H1 (cell line): Measurements from ENCODE around the gene LDLRAD3. TPM values are rescaled to one million over a fixed set of nuclear protein-coding genes. Genes with fewer than 3 reads are reported as not detected.

Experiments
- CTCF ChIA-PET: fragments of 300-600 bp; sonication (Branson Sonifier 250); formaldehyde crosslinking; loops from one replicate; lab custom pipeline; 2021; ENCODE audit not compliant: partially characterized antibody; lab: Charles Lee
- POLR2A ChIA-PET: fragments of 300-600 bp; sonication (Branson Sonifier 250); formaldehyde crosslinking; loops from one replicate; lab custom pipeline; 2021; ENCODE audit warnings: inconsistent platforms; ENCODE audit not compliant: partially characterized antibody; lab: Charles Lee
- DNase-seq, 2 experiments: peaks; one replicate each; pipeline versions ENCODE4 v3.0.0 to v3.0.0-alpha.2; 2010 to 2022; ENCODE audit warnings: low spot score in 2 of 2, low read depth in 1 of 2, mixed read lengths in 1 of 2
- FAIRE-seq: peaks from 2 replicates; lab custom pipeline; 2011; peaks lifted over from hg19 to GRCh38; lab: Jason Lieb, UNC
- H2AFZ ChIP-seq: 2 replicates; pipeline ENCODE4 v1.8.1; 2012; ENCODE audit warnings: low read length, inconsistent platforms
- H2AK5ac ChIP-seq: 2 replicates; pipeline ENCODE4 v1.6.1; 2013; ENCODE audit warnings: low read depth, low read length
- H2BK120ac ChIP-seq: replicated peaks from 2 replicates; pipeline ENCODE3; 2013; ENCODE audit warnings: low read depth, low read length, inconsistent platforms
- H2BK12ac ChIP-seq: 2 replicates; pipeline ENCODE4 v1.6.1; 2013; ENCODE audit warnings: low read depth, low read length
- H2BK15ac ChIP-seq: 2 replicates; pipeline ENCODE4 v1.6.1; 2013; ENCODE audit warnings: low read length
- H2BK20ac ChIP-seq: 2 replicates; pipeline ENCODE4 v1.6.1; 2013; ENCODE audit warnings: low read length
- H2BK5ac ChIP-seq: 2 replicates; pipeline ENCODE4 v1.6.1; 2013; ENCODE audit warnings: low read depth, low read length
- H3K14ac ChIP-seq: 2 replicates; pipeline ENCODE4 v1.6.1; 2013; ENCODE audit warnings: inconsistent platforms; ENCODE audit not compliant: insufficient read length
- H3K18ac ChIP-seq: 2 replicates; pipeline ENCODE4 v1.6.1; 2013; ENCODE audit warnings: low read length; ENCODE audit errors: extremely low read depth
- H3K23ac ChIP-seq: 2 replicates; pipeline ENCODE4 v1.6.1; 2013; ENCODE audit warnings: inconsistent platforms; ENCODE audit not compliant: insufficient read length
- H3K23me2 ChIP-seq: 2 replicates; pipeline ENCODE4 v1.6.1; 2013; ENCODE audit warnings: low read depth, low read length
- H3K27ac ChIP-seq: 2 replicates; pipeline ENCODE4 v1.6.1; 2011; ENCODE audit warnings: low read depth, low read length, inconsistent platforms
- H3K27me3 ChIP-seq, 4 experiments: replicated peaks in 1 of 4; 1 replicate in 1 of 4; 2 replicates in 3 of 4; pipeline versions ENCODE4 v1.6.1 to v1.8.1; 2011 to 2013; ENCODE audit warnings: low read length in 3 of 4, mild to moderate bottlenecking in 3 of 4, inconsistent platforms in 2 of 4, mixed read lengths in 2 of 4, moderate library complexity in 1 of 4; ENCODE audit not compliant: control insufficient read depth in 3 of 4, insufficient read depth in 3 of 4; ENCODE audit errors: extremely low read depth in 1 of 4
- H3K36me3 ChIP-seq, 4 experiments: 2 replicates each; pipeline versions ENCODE4 v1.6.1 to v1.8.1; 2011 to 2013; ENCODE audit warnings: mild to moderate bottlenecking in 4 of 4, low read length in 3 of 4, moderate library complexity in 2 of 4, control low read depth in 1 of 4, inconsistent platforms in 1 of 4; ENCODE audit not compliant: insufficient read depth in 4 of 4, control insufficient read depth in 2 of 4
- H3K4ac ChIP-seq: replicated peaks from 2 replicates; pipeline ENCODE3; 2013; ENCODE audit warnings: low read length, low read depth, mixed read lengths, inconsistent platforms; ENCODE audit not compliant: insufficient read length
- H3K4me1 ChIP-seq, 4 experiments: replicated peaks in 1 of 4; 1 replicate in 1 of 4; 2 replicates in 3 of 4; pipeline versions ENCODE4 v1.6.1 to v1.8.1; 2011 to 2013; ENCODE audit warnings: low read length in 3 of 4, inconsistent platforms in 2 of 4, mixed read lengths in 1 of 4; ENCODE audit not compliant: insufficient read depth in 4 of 4, control insufficient read depth in 3 of 4
- H3K4me2 ChIP-seq, 2 experiments: 2 replicates each; pipeline versions ENCODE4 v1.6.1 to v1.8.1; 2011 to 2013; ENCODE audit warnings: low read depth in 2 of 2, low read length in 2 of 2, control low read depth in 1 of 2, inconsistent platforms in 1 of 2, mild to moderate bottlenecking in 1 of 2; ENCODE audit not compliant: insufficient read depth in 1 of 2
- H3K4me3 ChIP-seq, 4 experiments: fragments of 200-600, 300-600 bp in 1 of 4; sonication (generic), shearing (Covaris generic), sonication (Bioruptor Twin) in 1 of 4; 2 replicates each; pipeline versions ENCODE4 v1.5.1 to v1.8.1; 2011 to 2016; ENCODE audit warnings: low read length in 4 of 4, low read depth in 3 of 4, control low read depth in 2 of 4, inconsistent platforms in 2 of 4, mild to moderate bottlenecking in 2 of 4, mixed read lengths in 1 of 4, moderate library complexity in 1 of 4; ENCODE audit not compliant: insufficient read depth in 2 of 4; ENCODE audit errors: extremely low read depth in 1 of 4
- H3K56ac ChIP-seq: replicated peaks from 2 replicates; pipeline ENCODE3; 2013; ENCODE audit warnings: low read depth, mild to moderate bottlenecking, mixed read lengths, low read length, inconsistent platforms; ENCODE audit not compliant: insufficient read length
- H3K79me1 ChIP-seq: 2 replicates; pipeline ENCODE4 v1.6.1; 2013; ENCODE audit warnings: low read depth, low read length, control low read depth
- H3K79me2 ChIP-seq, 2 experiments: 2 replicates each; pipeline versions ENCODE4 v1.6.1 to v1.8.1; 2012 to 2013; ENCODE audit warnings: low read length in 2 of 2, mild to moderate bottlenecking in 2 of 2, inconsistent platforms in 1 of 2; ENCODE audit not compliant: insufficient read depth in 2 of 2, control insufficient read depth in 1 of 2
- H3K9ac ChIP-seq, 4 experiments: replicated peaks in 1 of 4; 1 replicate in 1 of 4; 2 replicates in 3 of 4; pipeline versions ENCODE4 v1.6.1 to v1.8.1; 2011 to 2013; ENCODE audit warnings: low read depth in 3 of 4, low read length in 3 of 4, control low read depth in 2 of 4, mild to moderate bottlenecking in 2 of 4, moderate library complexity in 2 of 4, inconsistent platforms in 1 of 4; ENCODE audit errors: extremely low read depth in 1 of 4
- H3K9me3 ChIP-seq, 2 experiments: 2 replicates each; pipeline versions ENCODE4 v1.6.1 to v1.8.1; 2012 to 2013; ENCODE audit warnings: mild to moderate bottlenecking in 2 of 2, moderate library complexity in 2 of 2, control low read depth in 1 of 2, inconsistent platforms in 1 of 2, low read depth in 1 of 2, low read length in 1 of 2, mixed read lengths in 1 of 2; ENCODE audit not compliant: insufficient read depth in 2 of 2
- H4K20me1 ChIP-seq, 2 experiments: replicated peaks in 1 of 2; 2 replicates each; pipeline versions ENCODE3 to v1.8.1; 2011 to 2013; ENCODE audit warnings: inconsistent platforms in 2 of 2, low read length in 2 of 2, mild to moderate bottlenecking in 1 of 2; ENCODE audit not compliant: insufficient read depth in 2 of 2, control insufficient read depth in 1 of 2
- H4K5ac ChIP-seq: 2 replicates; pipeline ENCODE4 v1.6.1; 2013; ENCODE audit warnings: low read length, low read depth, mixed read lengths, inconsistent platforms; ENCODE audit not compliant: insufficient read length
- H4K8ac ChIP-seq: 2 replicates; pipeline ENCODE4 v1.8.0; 2013; ENCODE audit warnings: mild to moderate bottlenecking, moderate library complexity, low read length, inconsistent platforms; ENCODE audit not compliant: insufficient read depth; ENCODE audit errors: extremely low read depth
- H4K91ac ChIP-seq: replicated peaks from 2 replicates; pipeline ENCODE3; 2013; ENCODE audit warnings: low read length, mixed read lengths, inconsistent platforms; ENCODE audit not compliant: insufficient read length
- BCL11A ChIP-seq, 2 experiments: IDR thresholded peaks; one replicate each; pipeline ENCODE4 v1.6.1; 2011; ENCODE audit warnings: low read depth in 2 of 2, low read length in 2 of 2, mild to moderate bottlenecking in 2 of 2
- CBX8 ChIP-seq: fragments of 300-800, 300-1000 bp; sonication (generic); IDR thresholded peaks from 2 replicates; pipeline ENCODE4 v1.7.1; 2016; ENCODE audit warnings: low read depth, low read length, borderline replicate concordance
- E2F6 ChIP-seq: IDR thresholded peaks from 2 replicates; pipeline ENCODE4 v1.6.1; 2012; ENCODE audit warnings: inconsistent platforms
- EZH2 ChIP-seq: fragments of 200-600 bp; sonication (generic); IDR thresholded peaks from 2 replicates; pipeline ENCODE4 v1.7.1; 2012; ENCODE audit warnings: low read depth, mild to moderate bottlenecking, moderate library complexity, low read length, inconsistent platforms; ENCODE audit not compliant: severe bottlenecking
- KDM4A ChIP-seq: IDR thresholded peaks from one replicate; pipeline ENCODE4 v1.7.1; 2012; ENCODE audit warnings: low read depth, mild to moderate bottlenecking, moderate library complexity, low read length, inconsistent platforms; ENCODE audit not compliant: severe bottlenecking
- RAD21 ChIP-seq, 2 experiments: IDR thresholded peaks in 1 of 2; conservative IDR thresholded peaks in 1 of 2; 2 replicates each; pipeline ENCODE4 v1.6.1; 2011; ENCODE audit warnings: low read depth in 2 of 2, low read length in 2 of 2, improper control_type of control experiment in 1 of 2, inconsistent platforms in 1 of 2, mild to moderate bottlenecking in 1 of 2, moderate library complexity in 1 of 2
- SIX5 ChIP-seq: IDR thresholded peaks from 2 replicates; pipeline ENCODE4 v1.6.1; 2011; ENCODE audit warnings: mild to moderate bottlenecking, low read depth, low read length
- SP1 ChIP-seq: IDR thresholded peaks from 2 replicates; pipeline ENCODE4 v1.6.1; 2011; ENCODE audit warnings: low read depth, low read length
- SUZ12 ChIP-seq: fragments of 200-600 bp; sonication (generic); IDR thresholded peaks from 2 replicates; pipeline ENCODE4 v1.6.1; 2012; ENCODE audit warnings: mild to moderate bottlenecking, inconsistent platforms, low read length, moderate library complexity, mixed read lengths
- TEAD4 ChIP-seq: IDR thresholded peaks from 2 replicates; pipeline ENCODE4 v1.6.1; 2012; ENCODE audit warnings: low read depth, low read length, inconsistent platforms, mixed read lengths
- YY1 ChIP-seq: IDR thresholded peaks from 2 replicates; pipeline ENCODE4 v1.6.1; 2011; ENCODE audit warnings: low read depth, mild to moderate bottlenecking, low read length
- WGBS, 2 experiments: shearing (Covaris generic) in 1 of 2; methylation state at CpG; one replicate each; pipeline versions ENCODE4 v1.1.6 to v1.1.7; 2013 to 2015; ENCODE audit warnings: low lambda C conversion rate in 2 of 2, mixed read lengths in 2 of 2, inconsistent platforms in 1 of 2, low coverage in 1 of 2, missing lambda C conversion rate in 1 of 2; ENCODE audit not compliant: insufficient replicate concordance in 2 of 2, insufficient coverage in 1 of 2, insufficient read length in 1 of 2; ENCODE audit errors: extremely low coverage in 1 of 2, missing lambda C conversion rate in 1 of 2; 5-methylcytosine and 5-hydroxymethylcytosine counted together
- polyA plus RNA-seq, 7 experiments: library from polyadenylated mRNA; depleted of rRNA in 3 of 7; stranded (reverse) in 5 of 7; unstranded in 2 of 7; fragments of >200 nt in 5 of 7; fragments of 200-250 nt in 2 of 7; gene quantifications; 1 replicate in 5 of 7; 2 replicates in 1 of 7; 4 replicates in 1 of 7; pipeline versions ENCODE4 v1.2.1 to v1.2.3, GENCODE V29; 2011 to 2013; ENCODE audit warnings: missing spikeins in 2 of 7, mixed read lengths in 2 of 7
- total RNA-seq: library from RNA; stranded (reverse); fragmentation: NEBNext Ultra II Directional; extraction: Animal tissue kit (Norgen Biotek cat#: 25700); gene quantifications from 2 replicates; pipeline ENCODE4 v1.2.1, GENCODE V29; 2021

LDLRAD3 gene
- total and polyA plus RNA-seq, 2 of the 8 experiments (the other 6 are each of a cell fraction or from before 2014, with no cell fraction given): 18.6 to 22.8 TPM

- H2AK5ac ChIP-seq: no peak overlapping the region
- H2BK12ac ChIP-seq: no peak overlapping the region
- POLR2A ChIA-PET: interaction anchor here (1.1 kb wide), 1 partner anchor 32 kb away, joined by 3 read pairs; no protein-coding TSS in a partner anchor
- H4K91ac ChIP-seq: no peak overlapping the region
- no peak overlapping the region for H3K18ac ChIP-seq
- no peak overlapping the region for H3K4me3 ChIP-seq
- H3K27ac ChIP-seq: no peak overlapping the region
- CTCF ChIA-PET: interaction anchor here (0.6 to 4.0 kb wide), 6 partner anchors 10 to 126 kb away, joined by 3 to 25 read pairs (median 5); no protein-coding TSS in a partner anchor
- no peak overlapping the region for H2BK120ac ChIP-seq
- H2BK15ac ChIP-seq: no peak overlapping the region
- H4K5ac ChIP-seq: no peak overlapping the region
- DNase-seq (no peak), FAIRE-seq (no peak)
- H3K4ac ChIP-seq: no peak overlapping the region
- H3K23me2 ChIP-seq: no peaks in the 10 kb centered on the region
- no peak overlapping the region for H3K9ac ChIP-seq
- no peak overlapping the region for H2AFZ ChIP-seq
- H2BK20ac ChIP-seq: no peak overlapping the region
- no peaks in the 10 kb centered on the region for H3K79me1 ChIP-seq
- peaks cover 0 to 2% (median 0%) of the 10 kb centered on the region in 4 experiments; a peak in 1 of 7 replicates for H3K27me3 ChIP-seq
- no peak overlapping the region for H3K14ac ChIP-seq
- H3K56ac ChIP-seq: no peak overlapping the region
- no peak overlapping the region for H3K23ac ChIP-seq
- H3K4me1 ChIP-seq: peaks cover 0 to 9% (median 3%) of the 10 kb centered on the region in 4 experiments; a peak in 3 of 7 replicates
- peaks cover 0 to 4% of the 10 kb centered on the region in 2 experiments; a peak in 1 of 4 replicates for H3K79me2 ChIP-seq
- 78% methylated on average over 12 of the region's 12 CpGs; no CpG with 5 or more reads in 1 of the 2 experiments for WGBS, 2 experiments
- peaks cover 3 to 6% of the 10 kb centered on the region in 2 experiments; a peak in 3 of 4 replicates for H3K9me3 ChIP-seq
- H3K4me2 ChIP-seq: no peak overlapping the region
- no peaks in the 10 kb centered on the region for H4K20me1 ChIP-seq
- H3K36me3 ChIP-seq: peaks cover 0 to 8% (median 2%) of the 10 kb centered on the region in 4 experiments; a peak in 3 of 8 replicates
- no peak overlapping the region for H2BK5ac ChIP-seq
- no peak overlapping the region; the same call in 1 of the 2 replicates for H4K8ac ChIP-seq
- no peak for TF ChIP-seq SIX5
- TF ChIP-seq TEAD4: no peak
- TF ChIP-seq SP1: no peak
- no peak for TF ChIP-seq KDM4A
- no peak for TF ChIP-seq SUZ12
- TF ChIP-seq EZH2: no peak
- TF ChIP-seq RAD21 (IDR thresholded peaks at IDR 0.05 in 1 of 2, conservative IDR thresholded peaks at IDR 0.05 in 1 of 2; ENCODE audit: low read depth in 2 of 2, low read length in 2 of 2): no peak
- no peak for TF ChIP-seq YY1
- no peak for TF ChIP-seq BCL11A (IDR thresholded peaks at IDR 0.05; ENCODE audit: low read depth in 2 of 2, low read length in 2 of 2)
- no peak for TF ChIP-seq E2F6
- no peak for TF ChIP-seq CBX8
These were observed 197.5 kb downstream of the LDLRAD3 start for GRCh38 chr11:36141196-36141953.
